GM18907 (cell line): ENCODE measurements around the gene PRSS50.
"Not testable (repeated sequence)": the region's sequence is repeated elsewhere in the genome, so short reads cannot be mapped to it uniquely, and the experiment has no call there.

ENCODE experiments used
- ATAC-seq: cut with Tn5 transposase; IDR thresholded peaks from one replicate; pipeline ENCODE4 v1.9.1; 2021; ENCODE audit warnings: mild to moderate bottlenecking, moderate library complexity; ENCODE audit not compliant: unreplicated experiment

PRSS50 gene, protein sequence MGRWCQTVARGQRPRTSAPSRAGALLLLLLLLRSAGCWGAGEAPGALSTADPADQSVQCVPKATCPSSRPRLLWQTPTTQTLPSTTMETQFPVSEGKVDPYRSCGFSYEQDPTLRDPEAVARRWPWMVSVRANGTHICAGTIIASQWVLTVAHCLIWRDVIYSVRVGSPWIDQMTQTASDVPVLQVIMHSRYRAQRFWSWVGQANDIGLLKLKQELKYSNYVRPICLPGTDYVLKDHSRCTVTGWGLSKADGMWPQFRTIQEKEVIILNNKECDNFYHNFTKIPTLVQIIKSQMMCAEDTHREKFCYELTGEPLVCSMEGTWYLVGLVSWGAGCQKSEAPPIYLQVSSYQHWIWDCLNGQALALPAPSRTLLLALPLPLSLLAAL

DNA sequence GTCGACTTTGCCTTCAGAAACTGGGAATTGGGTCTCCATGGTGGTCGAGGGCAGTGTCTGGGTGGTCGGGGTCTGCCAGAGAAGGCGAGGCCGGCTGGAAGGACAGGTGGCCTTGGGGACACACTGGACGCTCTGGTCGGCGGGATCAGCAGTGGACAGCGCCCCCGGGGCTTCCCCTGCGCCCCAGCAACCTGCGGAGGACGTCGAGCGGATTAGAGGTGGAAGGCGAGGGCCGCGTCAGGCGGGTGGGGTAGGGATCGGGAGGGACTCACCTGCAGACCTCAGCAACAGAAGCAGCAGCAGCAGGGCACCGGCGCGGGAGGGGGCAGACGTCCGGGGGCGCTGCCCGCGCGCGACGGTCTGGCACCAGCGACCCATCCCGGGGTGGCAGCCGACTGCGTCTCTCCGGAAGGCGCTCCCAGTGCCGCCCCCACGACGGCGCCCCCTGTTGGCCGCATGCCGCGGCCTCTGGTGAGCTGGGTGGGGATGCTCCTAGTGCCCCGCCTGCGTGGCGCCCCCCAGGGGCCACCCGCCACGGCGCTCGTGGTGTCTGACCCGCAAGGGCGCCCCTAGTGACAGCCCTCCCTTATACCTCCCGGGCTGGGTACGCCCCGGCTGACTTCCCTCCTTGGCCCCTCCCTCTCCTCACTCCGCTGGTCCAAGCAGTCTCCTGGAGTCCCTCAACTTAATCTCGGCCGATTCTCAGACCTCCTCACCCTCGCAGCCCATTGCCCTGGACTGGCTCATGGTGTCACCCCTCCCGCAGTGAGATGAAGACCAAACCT is at the start of gene PRSS50:
TSS of gene PRSS50 (minus strand) at position 423 of the 785 bp plus-strand sequence. CDS start at position 378, 45 bp downstream.
- no peak for ATAC-seq

DNA sequence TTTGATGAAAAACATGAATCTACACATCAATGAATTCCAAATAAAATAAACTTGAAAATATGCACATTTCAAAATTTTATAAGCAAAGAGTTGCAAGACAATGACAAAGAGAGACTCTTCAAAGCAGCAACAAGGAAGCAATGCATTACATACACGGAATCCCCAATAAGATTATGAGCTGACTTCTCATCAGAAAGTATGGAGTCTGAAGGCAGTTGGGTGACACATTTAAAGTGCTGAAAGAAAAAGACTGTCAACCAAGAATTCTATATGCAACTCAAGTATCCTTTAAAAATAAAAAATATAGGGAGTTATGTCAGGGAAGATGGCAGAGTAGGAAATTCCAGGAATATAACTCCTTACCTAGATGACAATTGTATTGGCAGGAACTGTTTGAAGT is 46.5 kb upstream of the PRSS50 start:
- ATAC-seq: no peak

DNA sequence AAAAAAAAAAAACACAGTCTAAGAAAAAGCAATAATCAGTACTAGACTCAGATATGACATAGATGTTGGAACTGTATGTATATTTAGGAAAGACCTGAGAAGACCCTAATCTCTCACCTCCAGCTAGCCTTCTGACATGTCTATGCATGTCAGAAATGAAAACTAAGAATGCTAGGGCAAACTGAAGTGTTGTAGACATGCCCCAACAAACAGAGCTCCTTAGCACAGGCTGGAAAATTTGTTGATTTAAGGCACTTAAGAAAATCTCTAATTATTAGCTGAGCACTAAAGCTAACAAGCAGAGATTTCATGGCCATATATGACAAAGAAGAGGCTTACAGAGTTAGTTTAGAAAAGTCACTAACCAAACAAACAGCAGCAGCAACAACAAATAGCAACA is 45.5 kb upstream of the PRSS50 start:
- no peak for ATAC-seq

DNA sequence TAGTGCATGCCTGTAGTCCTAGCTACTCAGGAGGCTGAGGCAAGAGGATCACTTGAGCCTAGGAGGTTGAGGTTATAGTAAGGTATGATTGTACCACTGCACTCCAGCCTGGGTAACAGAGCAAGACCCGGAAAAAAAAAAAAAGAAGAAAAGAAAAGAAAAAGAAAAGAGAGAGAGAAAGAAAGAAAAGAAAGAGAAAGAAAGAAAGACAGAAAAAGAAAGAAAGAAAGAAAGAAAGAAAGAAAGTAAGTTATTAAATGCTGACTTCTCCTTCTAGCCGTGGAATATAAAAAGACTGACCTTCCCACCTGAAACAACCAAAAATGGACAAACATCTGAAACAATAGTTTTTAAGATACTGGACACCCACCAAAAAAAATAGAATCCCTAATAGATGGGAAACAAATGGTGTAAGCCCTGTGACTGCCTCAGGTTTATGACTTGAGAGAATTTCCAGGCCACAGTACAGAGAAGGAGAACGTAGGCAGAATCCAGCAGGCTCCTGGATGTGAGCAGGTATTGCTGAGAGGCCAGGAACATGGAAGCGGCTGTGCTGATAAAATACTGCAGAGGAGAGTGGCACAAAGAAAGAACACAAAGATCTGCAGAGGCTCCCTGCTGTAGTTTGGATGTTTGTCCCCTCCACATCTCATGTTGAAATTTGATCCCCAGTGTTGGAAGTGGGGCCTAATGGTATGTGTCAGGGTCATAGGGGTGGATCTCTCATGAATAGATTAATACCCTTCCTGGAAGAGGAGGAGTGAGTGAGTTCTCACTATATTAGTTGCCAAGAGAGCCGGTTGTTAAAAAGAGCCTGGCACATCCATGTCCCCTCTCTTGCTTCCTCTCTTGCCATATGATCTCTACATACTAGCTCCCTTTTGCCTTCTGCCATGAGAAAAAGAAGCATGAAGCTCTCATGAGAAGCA is 41.8 kb upstream of the PRSS50 start:
- no peak for ATAC-seq

GRCh38 chr3:46756642-46757041 is 39.0 kb upstream of the PRSS50 start:
- no peak for ATAC-seq

GRCh38 chr3:46755646-46756045 is 38.0 kb upstream of the PRSS50 start:
- no peak for ATAC-seq

- not testable (repeated sequence) for ATAC-seq
These were observed 35.5 kb upstream of the PRSS50 start for GRCh38 chr3:46753127-46753526.

DNA sequence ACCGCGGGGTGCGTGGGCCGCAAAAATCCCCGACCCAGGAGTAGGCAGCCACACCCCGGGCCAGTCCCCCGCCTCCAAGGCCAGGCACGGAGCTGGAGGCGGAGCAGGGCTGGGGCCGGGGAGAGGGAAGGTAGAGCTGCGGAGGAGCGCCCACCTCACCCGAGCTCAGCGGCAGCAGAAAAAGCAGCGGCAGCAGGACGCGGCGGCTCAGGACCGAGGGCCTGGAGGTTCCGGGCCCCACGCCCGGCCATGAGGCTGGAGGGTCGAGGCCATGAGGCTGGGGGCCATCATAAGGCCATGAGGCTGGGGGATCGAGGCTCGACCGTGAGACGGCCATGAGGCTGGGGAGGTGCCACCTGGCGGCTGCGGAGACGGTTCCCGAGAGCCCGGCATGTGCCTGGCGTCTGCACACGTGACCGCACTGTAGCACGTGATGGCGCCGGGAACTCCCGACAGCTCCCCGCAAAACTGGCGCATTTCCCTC is 32.9 kb upstream of the PRSS50 start:
- no peak for ATAC-seq

DNA sequence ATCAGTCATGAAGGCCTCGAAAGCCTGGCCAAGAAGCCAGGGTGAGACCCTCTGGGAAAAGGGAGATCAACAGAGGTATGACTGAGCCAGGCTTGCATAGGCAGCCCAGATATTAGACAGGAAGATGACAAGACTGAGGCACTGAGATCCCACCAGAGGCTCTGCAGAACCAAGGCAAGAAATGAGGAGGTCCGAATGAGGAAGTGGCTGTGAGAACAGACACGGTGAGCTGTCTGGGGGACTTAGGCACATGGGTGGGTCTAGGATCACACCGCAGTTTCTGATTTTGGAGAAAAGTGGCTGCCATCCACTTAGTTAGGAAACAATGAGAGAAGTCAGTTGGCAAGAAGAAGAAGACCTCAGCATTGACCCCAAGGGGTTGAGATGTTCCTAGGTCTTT is 31.5 kb upstream of the PRSS50 start:
- ATAC-seq: no peak

DNA sequence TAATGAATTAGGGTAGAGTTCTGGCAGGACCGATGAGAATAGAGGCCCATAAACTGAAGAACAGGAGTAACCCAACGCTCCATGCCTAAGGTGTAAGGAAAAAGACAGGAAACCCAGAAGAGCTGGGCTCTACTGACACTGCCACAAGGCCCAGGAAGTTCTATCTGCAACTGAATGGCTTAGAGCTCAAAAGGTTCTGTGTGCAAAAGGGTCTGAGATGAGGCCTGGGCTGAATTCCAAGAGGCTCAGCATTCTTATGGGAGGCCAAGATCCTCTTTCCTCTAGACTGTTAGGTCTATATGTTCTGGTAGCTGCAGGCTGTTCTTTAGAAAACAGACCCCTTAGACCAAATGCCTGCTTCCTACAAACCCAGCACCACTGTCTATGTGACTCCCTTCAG is 30.5 kb upstream of the PRSS50 start:
- ATAC-seq: no peak

GRCh38 chr3:46746711-46747110 is 29.0 kb upstream of the PRSS50 start:
- ATAC-seq: no peak

GRCh38 chr3:46742992-46743585 is 25.4 kb upstream of the PRSS50 start:
- no peak for ATAC-seq

DNA sequence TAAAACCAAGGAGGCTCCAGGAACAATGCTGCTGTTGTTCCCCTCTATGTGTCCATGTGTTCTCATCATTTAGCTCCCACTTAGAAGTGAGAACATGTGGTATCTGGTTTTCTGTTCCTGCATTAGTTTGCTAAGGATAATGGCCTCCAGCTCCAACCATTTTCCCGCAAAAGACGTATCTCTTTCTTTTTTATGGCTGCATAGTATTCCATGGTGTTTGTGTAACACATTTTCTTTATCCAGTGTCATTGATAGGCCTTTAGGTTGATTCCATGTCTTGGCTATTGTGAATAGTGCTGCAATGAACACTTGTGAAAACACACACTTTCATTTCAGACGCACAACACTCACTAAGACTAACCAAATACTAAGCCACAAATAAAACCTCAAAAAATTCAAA is 21.9 kb upstream of the PRSS50 start:
- not testable (repeated sequence) for ATAC-seq

GRCh38 chr3:46737329-46737731 is 19.7 kb upstream of the PRSS50 start:
- ATAC-seq: no peak

- ATAC-seq: no peak
These were observed 18.6 kb upstream of the PRSS50 start for GRCh38 chr3:46736006-46736872.

DNA sequence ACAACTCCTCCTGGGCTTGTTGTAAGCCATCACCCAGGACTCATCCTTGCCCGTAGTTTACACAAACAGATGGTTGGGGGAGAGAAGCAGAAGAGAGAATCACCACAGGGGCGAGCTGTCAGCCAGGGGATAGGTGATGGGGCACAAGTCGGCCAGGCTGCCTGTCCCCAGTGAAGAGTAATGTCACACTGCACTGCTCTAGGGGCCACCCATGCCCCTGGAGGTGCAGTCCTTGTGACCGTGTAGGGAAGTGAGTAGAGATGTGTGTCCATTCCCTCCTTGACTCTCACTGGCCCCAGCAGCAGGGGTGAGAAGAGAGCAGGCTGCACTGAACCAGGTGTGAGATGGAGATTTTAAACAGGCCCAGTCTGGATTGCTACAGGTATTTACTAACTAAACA is 17.1 kb upstream of the PRSS50 start:
- no peak for ATAC-seq

- ATAC-seq: no peak
These were observed 15.5 kb upstream of the PRSS50 start for GRCh38 chr3:46733026-46733800.

- no peak for ATAC-seq
These were observed 14.1 kb upstream of the PRSS50 start for GRCh38 chr3:46731795-46732194.

DNA sequence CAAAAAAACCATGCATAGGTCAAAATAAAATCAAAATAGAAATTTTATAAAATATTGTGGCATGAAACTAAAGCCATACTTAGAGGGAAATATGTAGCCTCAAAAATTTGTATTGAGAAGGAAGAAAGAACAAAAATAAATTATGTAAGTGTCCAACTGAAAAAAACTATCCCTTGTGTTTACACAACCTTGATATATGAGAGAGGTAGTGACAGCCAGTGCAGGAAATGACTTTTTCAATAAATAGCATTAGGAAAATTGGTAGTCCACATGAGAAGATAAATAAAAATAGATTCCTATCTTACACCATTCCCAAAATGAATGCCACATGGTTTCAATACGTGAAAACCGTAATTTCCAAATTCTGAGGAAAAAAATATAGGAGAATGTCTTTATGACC is 13.2 kb upstream of the PRSS50 start:
- ATAC-seq: no peak
